Measurements from ENCODE around the gene GAB2. TPM values are rescaled to one million over a fixed set of nuclear protein-coding genes. Genes with fewer than 3 reads are reported as not detected.

GAB2 gene
- total and polyA plus RNA-seq, 2 of the 4 experiments (the other 2 are of a cell fraction) = 3.3 to 5.9 TPM

DNA sequence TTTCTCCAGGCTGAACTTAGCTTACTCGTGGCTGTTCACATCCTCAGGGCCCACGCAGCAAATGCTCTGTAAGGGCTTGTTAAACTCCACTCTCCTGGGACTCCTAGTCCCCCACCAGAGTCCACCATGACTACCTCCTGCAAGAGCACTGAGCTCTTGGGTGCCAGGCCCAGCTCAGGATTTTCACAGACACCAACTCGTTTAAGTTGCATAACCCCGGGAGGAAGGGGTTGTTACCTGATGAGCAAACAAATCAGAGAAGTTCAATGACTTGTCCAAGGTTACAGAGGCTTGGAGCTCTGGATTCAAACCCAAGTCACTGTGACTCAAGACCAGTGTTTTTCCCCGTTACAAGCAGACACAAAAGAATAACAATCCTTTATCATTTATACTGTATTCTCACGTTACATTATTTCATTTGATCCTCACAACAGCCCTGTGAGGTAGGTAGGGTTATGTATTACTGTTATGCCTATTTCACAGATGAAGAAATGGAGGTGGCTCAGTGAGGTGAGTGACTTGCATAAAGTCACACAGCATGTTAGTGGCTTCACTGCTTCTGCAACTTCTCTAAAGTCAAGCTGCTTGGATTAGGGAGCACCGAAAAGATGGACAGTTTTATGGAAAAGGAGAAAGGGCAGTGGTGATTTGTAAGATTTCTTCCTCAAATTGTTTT lies 246.6 kb downstream of the GAB2 start:
- POLR2A ChIA-PET (ENCODE audit: unreplicated experiment) = no interaction called here
- 0 out of 2 replicates have a peak overlapping the region, but pooled peaks have one; percentile 18 for H3K18ac ChIP-seq (ENCODE audit: low read depth, low read length)
- H2AFZ ChIP-seq (replicated peaks; ENCODE audit: low read length, poor library complexity) = no peak overlapping the region
- dilution Hi-C loops (cut with HindIII; ENCODE audit: low sequenced_read_pairs, unreplicated experiment) (no loop called here), intact Hi-C loops (cut with micrococcal nuclease) (no loop called here), in situ Hi-C loops (cut with MboI; ENCODE audit: low sequenced_read_pairs) (no loop called here)
- H3K56ac ChIP-seq (ENCODE audit: extremely low read depth, insufficient read depth, low read length) = no peak overlapping the region; the same call in 1 of the 2 replicates
- peak overlapping the region; percentile 52 for H2AK5ac ChIP-seq (ENCODE audit: low read depth, low read length)
- no peak for ATAC-seq (ENCODE audit: low read depth)
- peak overlapping the region; percentile 11 for H2AK9ac ChIP-seq (replicated peaks; ENCODE audit: low read depth, low read length, poor library complexity)
- 0 out of 2 replicates have a peak overlapping the region, but pooled peaks have one; percentile 3 for H2BK20ac ChIP-seq (ENCODE audit: low read depth, low read length)
- H3K4me2 ChIP-seq (ENCODE audit: low read depth, low read length) = no peak overlapping the region
- peaks cover 24% of the 10 kb centered on the region for H3K36me3 ChIP-seq (ENCODE audit: control insufficient read depth, insufficient read depth, low read length)
- 0 out of 2 replicates have a peak overlapping the region, but pooled peaks have one; percentile 39 for H3K14ac ChIP-seq (replicated peaks; ENCODE audit: low read depth, low read length)
- H2BK120ac ChIP-seq (ENCODE audit: low read depth, low read length) = peak overlapping the region; percentile 66; the same call in 1 of the 2 replicates
- H3K4me1 ChIP-seq (ENCODE audit: control insufficient read depth, insufficient read depth, low read length) = peaks cover 19% of the 10 kb centered on the region
- no peak overlapping the region for H2BK5ac ChIP-seq (ENCODE audit: low read depth, low read length, poor library complexity, severe bottlenecking)
- H3K9me3 ChIP-seq (ENCODE audit: control insufficient read depth, insufficient read depth, low read length) = no peaks in the 10 kb centered on the region
- WGBS, 2 experiments (ENCODE audit: extremely low coverage in 2 of 2, insufficient read length in 1 of 2) = 100% methylated on average over 2 of the region's 7 CpGs; no CpG with 5 or more reads in 1 of the 2 experiments
- H2BK15ac ChIP-seq (ENCODE audit: low read depth, low read length) = no peak overlapping the region; the same call in 2 of the 3 replicates
- DNase-seq = no peak
- BruUV-seq (replicated peaks) = no TSS peak
- TF ChIP-seq POLR2A (IDR thresholded peaks at IDR 0.05; ENCODE audit: low read depth, low read length) (no peak), MAFK (IDR thresholded peaks at IDR 0.05; ENCODE audit: low read depth, low read length) (no peak)
- H3K27ac ChIP-seq (ENCODE audit: insufficient read depth, low read length) = peak overlapping the region; percentile 10; the same call in 1 of the 2 replicates
- H3K27me3 ChIP-seq (ENCODE audit: control insufficient read depth, insufficient read depth, low read length) = no peaks in the 10 kb centered on the region
- no peak overlapping the region; the same call in 1 of the 2 replicates for H4K5ac ChIP-seq (ENCODE audit: low read depth, low read length)
- no peak overlapping the region for H3K9ac ChIP-seq (ENCODE audit: low read depth, low read length)
- no peak overlapping the region for H3K4me3 ChIP-seq (ENCODE audit: insufficient read depth, low read depth, low read length)
- H3K9me1 ChIP-seq (ENCODE audit: insufficient read depth, low read length) = peaks cover 26% of the 10 kb centered on the region
- peaks cover 0 to 33% of the 10 kb centered on the region in 2 experiments; a peak in 2 of 4 replicates for H3K79me1 ChIP-seq (ENCODE audit: low read depth in 1 of 2, low read length in 2 of 2)
- H3K23ac ChIP-seq (ENCODE audit: low read depth, low read length) = no peak overlapping the region
- no peaks in the 10 kb centered on the region for H4K20me1 ChIP-seq (ENCODE audit: insufficient read depth, low read length)
- H3K4ac ChIP-seq (ENCODE audit: low read depth, low read length) = peak overlapping the region; percentile 44
- CTCF ChIA-PET = no interaction called here
- peak overlapping the region in 1 of 2 experiments; percentile 43; a peak in 1 of 4 replicates for H4K8ac ChIP-seq (ENCODE audit: low read depth in 2 of 2, low read length in 2 of 2)
- no peak overlapping the region; the same call in 1 of the 2 replicates for H4K91ac ChIP-seq (ENCODE audit: insufficient read depth, low read depth, low read length)

Measured in IMR-90 (cell line).